Measurements from ENCODE around the gene XIRP2.

XIRP2 gene

GRCh38 chr2:166892397-166892796, 4.1 kb downstream of the XIRP2 start:
- FAIRE-seq (no peak), DNase-seq (ENCODE audit: insufficient read length) (no peak)
- no peak for TF ChIP-seq TAF1 (IDR thresholded peaks at IDR 0.05; ENCODE audit: borderline replicate concordance, low read depth, low read length)
- TF ChIP-seq POLR2A (IDR thresholded peaks at IDR 0.05; ENCODE audit: low read depth, low read length): no peak
- no peak for TF ChIP-seq POLR2AphosphoS5 (IDR thresholded peaks at IDR 0.05; ENCODE audit: low read depth, low read length)

DNA sequence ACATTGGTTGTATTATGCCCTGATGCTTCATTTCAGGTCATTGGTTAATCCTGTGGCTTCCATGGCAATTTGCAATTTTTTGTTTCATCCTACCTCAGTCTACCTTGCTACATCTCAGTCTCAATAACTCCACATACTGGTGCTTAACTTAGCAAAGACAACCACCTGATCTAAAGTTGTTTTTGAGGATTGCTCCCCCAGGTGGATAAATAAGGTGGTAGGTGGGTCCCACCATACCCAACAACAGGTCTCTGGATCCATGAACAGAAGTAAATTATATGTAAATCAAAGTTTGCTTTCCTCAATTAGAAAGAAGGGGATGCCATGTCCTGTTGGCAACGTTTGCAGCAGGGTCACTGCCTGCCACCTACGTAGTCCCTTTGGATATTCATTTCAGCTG, 7.0 kb downstream of the XIRP2 start:
- FAIRE-seq (no peak), DNase-seq (ENCODE audit: insufficient read length) (no peak)
- TF ChIP-seq POLR2AphosphoS5 (IDR thresholded peaks at IDR 0.05; ENCODE audit: low read depth, low read length) (no peak), POLR2A (IDR thresholded peaks at IDR 0.05; ENCODE audit: low read depth, low read length) (no peak), TAF1 (IDR thresholded peaks at IDR 0.05; ENCODE audit: borderline replicate concordance, low read depth, low read length) (no peak)

- FAIRE-seq (no peak), DNase-seq (ENCODE audit: insufficient read length) (no peak)
- TF ChIP-seq POLR2A (IDR thresholded peaks at IDR 0.05; ENCODE audit: low read depth, low read length): no peak
- TF ChIP-seq TAF1 (IDR thresholded peaks at IDR 0.05; ENCODE audit: borderline replicate concordance, low read depth, low read length): no peak
- TF ChIP-seq POLR2AphosphoS5 (IDR thresholded peaks at IDR 0.05; ENCODE audit: low read depth, low read length): no peak
Observed at GRCh38 chr2:166897666-166898065, 9.4 kb downstream of the XIRP2 start.

DNA sequence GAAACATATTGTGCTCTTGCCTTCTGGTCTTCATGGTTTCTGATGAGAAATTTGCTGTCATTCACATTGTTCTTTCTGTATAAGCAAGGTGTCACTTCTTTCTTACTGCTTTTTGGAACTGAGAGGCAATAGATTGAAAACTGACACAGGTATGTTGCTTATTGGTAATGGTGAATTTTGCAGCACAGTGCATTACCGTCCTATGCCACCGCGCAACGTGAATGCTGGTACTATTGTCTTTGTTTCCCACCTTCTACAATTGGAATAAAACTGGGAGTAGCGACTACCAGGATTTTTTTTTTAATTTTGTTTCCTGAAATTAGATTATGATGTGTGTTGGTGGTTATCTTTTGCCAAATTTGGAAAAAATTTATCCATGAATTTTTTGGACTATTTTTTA, 11.4 kb downstream of the XIRP2 start:
- DNase-seq (ENCODE audit: insufficient read length) (no peak), FAIRE-seq (no peak)
- no peak for TF ChIP-seq POLR2A (IDR thresholded peaks at IDR 0.05; ENCODE audit: low read depth, low read length)
- TF ChIP-seq TAF1 (IDR thresholded peaks at IDR 0.05; ENCODE audit: borderline replicate concordance, low read depth, low read length): no peak
- no peak for TF ChIP-seq POLR2AphosphoS5 (IDR thresholded peaks at IDR 0.05; ENCODE audit: low read depth, low read length)

DNA sequence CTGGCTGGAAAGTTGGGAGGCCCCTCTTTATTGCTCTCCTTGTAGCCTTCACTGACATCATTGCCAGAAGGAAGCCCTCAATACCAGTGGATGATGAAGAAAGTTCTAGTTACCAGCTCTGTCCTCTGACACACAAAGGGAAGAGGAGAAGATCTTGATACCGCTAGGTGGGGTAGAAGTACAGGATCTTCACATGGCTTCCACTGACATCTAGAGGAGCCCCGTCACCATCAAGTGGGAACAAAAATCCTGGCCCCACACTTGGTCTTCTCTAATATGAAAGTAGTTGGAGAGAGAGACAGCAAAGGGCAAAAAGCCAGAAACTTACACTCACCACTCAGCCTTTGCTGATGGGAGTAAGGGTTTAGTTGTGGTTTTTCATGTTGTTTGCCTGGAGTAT, 12.4 kb downstream of the XIRP2 start:
- FAIRE-seq (no peak), DNase-seq (ENCODE audit: insufficient read length) (no peak)
- TF ChIP-seq TAF1 (IDR thresholded peaks at IDR 0.05; ENCODE audit: borderline replicate concordance, low read depth, low read length) (no peak), POLR2AphosphoS5 (IDR thresholded peaks at IDR 0.05; ENCODE audit: low read depth, low read length) (no peak), POLR2A (IDR thresholded peaks at IDR 0.05; ENCODE audit: low read depth, low read length) (no peak)

DNA sequence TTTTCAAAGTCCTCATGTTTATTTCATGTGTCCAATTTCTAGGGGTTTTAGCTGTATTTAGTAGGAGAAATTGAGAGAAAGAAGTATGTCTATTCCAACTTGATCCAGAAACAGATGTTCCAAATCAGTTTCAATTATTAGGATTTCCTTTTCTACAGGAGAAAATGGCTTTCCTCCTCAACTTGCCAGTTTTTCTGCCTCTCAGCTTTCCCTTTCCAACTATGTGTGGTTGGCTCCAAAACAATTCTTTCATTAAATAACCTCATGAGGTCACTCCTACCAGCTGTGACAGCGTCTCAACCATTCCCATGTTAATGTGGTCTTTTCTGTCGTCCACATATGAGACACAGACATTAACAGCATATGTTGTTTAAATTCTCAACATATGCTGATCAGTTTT, 13.1 kb downstream of the XIRP2 start:
- DNase-seq (ENCODE audit: insufficient read length) (no peak), FAIRE-seq (no peak)
- TF ChIP-seq POLR2A (IDR thresholded peaks at IDR 0.05; ENCODE audit: low read depth, low read length) (no peak), POLR2AphosphoS5 (IDR thresholded peaks at IDR 0.05; ENCODE audit: low read depth, low read length) (no peak)

- TF ChIP-seq TAF1 (IDR thresholded peaks at IDR 0.05; ENCODE audit: borderline replicate concordance, low read depth, low read length) (no peak), POLR2A (IDR thresholded peaks at IDR 0.05; ENCODE audit: low read depth, low read length) (no peak), POLR2AphosphoS5 (IDR thresholded peaks at IDR 0.05; ENCODE audit: low read depth, low read length) (no peak)
- DNase-seq (ENCODE audit: insufficient read length): no peak
- no peak for FAIRE-seq
Observed at GRCh38 chr2:166916987-166917386, 28.7 kb downstream of the XIRP2 start.

- FAIRE-seq (no peak), DNase-seq (ENCODE audit: insufficient read length) (no peak)
- no peak for TF ChIP-seq TAF1 (IDR thresholded peaks at IDR 0.05; ENCODE audit: borderline replicate concordance, low read depth, low read length)
- TF ChIP-seq POLR2A (IDR thresholded peaks at IDR 0.05; ENCODE audit: low read depth, low read length): no peak
- TF ChIP-seq POLR2AphosphoS5 (IDR thresholded peaks at IDR 0.05; ENCODE audit: low read depth, low read length): no peak
Observed at GRCh38 chr2:166917415-166917814, 29.1 kb downstream of the XIRP2 start.

GRCh38 chr2:166921261-166921896, 33.1 kb downstream of the XIRP2 start:
- DNase-seq (ENCODE audit: insufficient read length) (no peak), FAIRE-seq (no peak)
- TF ChIP-seq POLR2A (IDR thresholded peaks at IDR 0.05; ENCODE audit: low read depth, low read length) (no peak), POLR2AphosphoS5 (IDR thresholded peaks at IDR 0.05; ENCODE audit: low read depth, low read length) (no peak), TAF1 (IDR thresholded peaks at IDR 0.05; ENCODE audit: borderline replicate concordance, low read depth, low read length) (no peak)

DNA sequence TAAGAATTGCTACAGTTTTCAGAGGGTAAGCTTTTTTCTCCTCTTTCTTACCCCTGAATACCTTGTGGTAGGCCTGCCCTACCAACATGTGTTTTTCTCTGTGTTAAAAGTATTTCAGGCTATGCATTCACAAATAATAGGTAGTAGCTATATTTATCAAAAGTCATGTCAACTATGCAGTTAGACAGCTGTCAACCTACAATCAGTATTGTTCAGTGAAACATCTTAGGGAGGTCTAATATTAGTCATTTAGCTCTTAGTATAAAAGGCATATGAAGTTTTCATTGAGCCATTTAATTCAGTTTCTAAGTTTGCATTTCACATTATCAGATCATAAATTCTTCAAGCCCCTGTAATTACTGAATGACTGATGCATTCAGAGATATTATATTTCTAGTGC, 36.7 kb downstream of the XIRP2 start:
- DNase-seq (ENCODE audit: insufficient read length): no peak
- FAIRE-seq: no peak
- TF ChIP-seq POLR2A (IDR thresholded peaks at IDR 0.05; ENCODE audit: low read depth, low read length) (no peak), TAF1 (IDR thresholded peaks at IDR 0.05; ENCODE audit: borderline replicate concordance, low read depth, low read length) (no peak), POLR2AphosphoS5 (IDR thresholded peaks at IDR 0.05; ENCODE audit: low read depth, low read length) (no peak)

- no peak for TF ChIP-seq POLR2AphosphoS5 (IDR thresholded peaks at IDR 0.05; ENCODE audit: low read depth, low read length)
- no peak for TF ChIP-seq TAF1 (IDR thresholded peaks at IDR 0.05; ENCODE audit: borderline replicate concordance, low read depth, low read length)
- TF ChIP-seq POLR2A (IDR thresholded peaks at IDR 0.05; ENCODE audit: low read depth, low read length): no peak
- DNase-seq (ENCODE audit: insufficient read length) (no peak), FAIRE-seq (no peak)
Observed at GRCh38 chr2:166926657-166927056, 38.4 kb downstream of the XIRP2 start.

DNA sequence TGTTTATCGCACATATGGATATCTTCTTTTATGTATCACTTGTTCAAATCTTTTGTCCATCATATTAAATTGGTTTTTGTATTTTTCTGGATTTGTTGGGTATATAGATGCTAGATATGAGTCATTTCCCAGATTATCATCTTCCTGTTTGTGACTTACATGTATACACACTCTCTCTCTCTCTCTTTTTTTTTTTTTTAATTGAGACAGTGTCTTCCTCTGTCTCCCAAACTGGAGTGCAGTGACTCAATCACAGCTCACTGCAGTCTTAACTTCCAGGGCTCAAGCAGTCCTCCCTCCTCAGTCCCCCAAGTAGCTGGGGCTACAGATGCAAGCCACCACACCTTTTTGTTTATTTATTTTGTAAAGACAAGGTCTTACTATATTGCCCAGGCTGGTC, 43.8 kb downstream of the XIRP2 start:
- DNase-seq (ENCODE audit: insufficient read length): no peak
- FAIRE-seq: no peak

More for the DNA sequence above, 43.8 kb downstream of the XIRP2 start:
- no peak for TF ChIP-seq POLR2A (IDR thresholded peaks at IDR 0.05; ENCODE audit: low read depth, low read length)
- TF ChIP-seq TAF1 (IDR thresholded peaks at IDR 0.05; ENCODE audit: borderline replicate concordance, low read depth, low read length): no peak
- TF ChIP-seq POLR2AphosphoS5 (IDR thresholded peaks at IDR 0.05; ENCODE audit: low read depth, low read length): no peak

Measured in GM12892 (cell line).